Stimulated activated CD4-positive, alpha-beta T cell treated with anti-CD3 and anti-CD28 coated beads, Interleukin-2, amount 100 ng/mL, for 48 hours (primary cell): ENCODE measurements around the gene NXNL1.

Experiments used
- DNase-seq, 2 donors: peaks; one replicate each; pipeline ENCODE4 v3.0.0-alpha.2; 2020

Gene NXNL1

GRCh38 chr19:17419154-17419620, 41.5 kb downstream of the NXNL1 start:
- no peak for DNase-seq

GRCh38 chr19:17418710-17419109, 42.0 kb downstream of the NXNL1 start:
- DNase-seq = no peak

- no peak for DNase-seq
These were observed 45.6 kb downstream of the NXNL1 start for GRCh38 chr19:17415121-17415520.

DNA sequence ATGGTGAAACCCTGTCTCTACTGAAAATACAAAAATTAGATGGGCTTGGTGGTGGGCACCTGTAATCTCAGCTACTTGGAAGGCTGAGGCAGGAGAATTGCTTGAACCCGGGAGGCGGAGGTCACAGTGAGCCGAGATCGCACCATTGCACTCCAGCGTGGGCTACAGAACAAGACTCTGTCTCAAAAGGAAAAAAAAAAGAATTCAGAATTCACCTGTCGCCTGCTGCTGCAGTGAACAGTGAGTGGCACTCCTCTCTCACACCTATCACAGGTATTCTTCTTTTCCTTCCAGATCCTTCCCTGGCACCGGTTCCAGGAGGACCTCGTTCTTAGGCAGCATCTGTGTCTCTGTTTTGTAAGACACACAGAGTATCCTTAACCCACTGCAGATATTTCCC, 46.6 kb downstream of the NXNL1 start:
- no peak for DNase-seq

DNA sequence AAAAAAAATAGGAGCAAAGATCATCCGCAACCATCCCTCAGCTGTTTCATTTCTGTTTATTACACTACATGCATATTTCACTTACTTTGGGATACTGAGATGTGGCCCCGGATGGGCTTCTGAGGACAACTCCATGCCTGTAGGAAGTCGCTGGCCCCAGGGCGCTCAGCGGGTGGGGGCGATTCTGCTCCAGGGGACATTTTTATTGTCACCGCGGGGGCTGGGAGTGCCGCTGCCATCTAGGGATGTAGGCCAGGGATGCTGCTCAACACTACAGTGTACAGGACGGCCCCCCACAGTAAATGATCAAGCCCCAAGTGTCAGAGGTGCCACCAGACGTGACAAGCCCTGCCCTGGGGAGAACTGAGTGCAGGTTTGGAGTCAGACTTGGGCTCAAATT, 48.9 kb downstream of the NXNL1 start:
- no peak for DNase-seq

- DNase-seq = no peak
These were observed 50.7 kb downstream of the NXNL1 start for GRCh38 chr19:17409990-17410389.

DNA sequence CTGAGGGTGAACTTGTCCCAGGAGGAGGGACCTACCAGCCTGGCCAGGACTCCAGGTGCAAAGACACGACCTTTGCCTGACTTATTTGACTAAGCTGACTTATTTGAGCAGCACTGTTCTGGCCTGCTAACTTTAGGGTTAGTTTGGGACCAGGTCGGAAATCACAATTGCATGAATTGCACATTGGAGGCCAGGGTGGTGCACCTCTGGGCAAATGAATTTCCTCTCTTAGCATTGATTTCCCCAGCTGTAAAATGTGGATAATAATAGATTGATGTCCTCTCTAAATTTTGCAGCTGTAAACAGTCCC, 53.9 kb downstream of the NXNL1 start:
- no peak for DNase-seq

DNA sequence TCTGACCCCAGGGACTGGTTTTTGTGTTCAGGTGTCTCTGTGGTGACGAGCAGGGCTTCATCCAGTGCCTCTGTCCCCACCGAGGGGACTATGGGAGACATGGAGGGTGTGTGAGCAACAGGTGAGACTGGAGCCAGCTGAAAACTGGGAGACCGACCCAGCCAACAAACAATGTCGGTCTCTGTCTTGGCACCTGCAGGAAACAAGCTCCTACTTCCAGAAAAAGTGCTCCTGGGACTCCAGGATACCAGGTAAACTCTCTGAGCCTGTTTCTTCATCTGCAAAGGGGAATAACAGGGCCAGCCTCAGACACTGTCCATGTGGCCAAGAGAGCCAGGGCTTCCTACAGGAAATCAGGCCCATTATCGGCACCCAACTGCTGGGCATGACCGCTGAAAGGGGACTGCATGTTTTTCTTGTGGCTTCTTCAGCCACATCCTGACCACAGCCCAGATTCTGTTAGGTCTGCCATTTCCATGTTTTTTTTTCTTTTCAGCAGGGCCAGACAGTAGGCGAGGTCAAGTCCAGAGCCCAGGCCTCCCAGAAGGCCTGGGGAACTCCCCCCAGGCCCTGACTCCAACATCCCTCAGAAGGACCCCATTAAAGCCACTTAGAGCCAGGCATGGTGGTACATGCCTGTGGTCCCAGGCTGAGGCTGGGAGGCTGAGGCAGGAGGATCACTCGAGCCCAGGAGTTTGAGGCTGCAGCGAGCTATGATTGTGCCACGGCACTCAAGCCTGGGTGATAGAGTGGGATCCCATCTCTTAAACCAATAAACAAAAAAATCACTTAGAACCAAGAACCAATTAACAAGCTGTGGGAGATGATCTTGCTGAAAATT, 54.5 kb downstream of the NXNL1 start:
- DNase-seq = no peak
